ENCODE results near the gene INKA2. TPM values are rescaled to one million over a fixed set of nuclear protein-coding genes. Genes with fewer than 3 reads are reported as not detected.
A peak's percentile ranks its signal among the peaks of the same experiment; 100 is the strongest.

INKA2 gene
- total RNA-seq, 1 experiment from 2014 or later, result 12.3 TPM

- H2AFZ ChIP-seq (ENCODE audit: low read length), result no peak overlapping the region
- H3K4ac ChIP-seq (ENCODE audit: low read depth, low read length), result no peak overlapping the region
- H2AK5ac ChIP-seq (ENCODE audit: insufficient read length, low read length), result no peak overlapping the region
- H3T11ph ChIP-seq (ENCODE audit: low read length), result no peak overlapping the region
- Mint-ChIP-seq H3K27ac (peak overlapping the region in 1 of 3 experiments; percentile 1; a peak in 1 of 7 replicates), H3K36me3 (ENCODE audit: insufficient read depth in 1 of 3, low read depth in 3 of 3) (no peaks in the 10 kb centered on the region; a peak in 2 of 7 replicates), H3K4me3 (no peak overlapping the region), H3K4me1 (peaks cover 25 to 30% of the 10 kb centered on the region in 2 experiments), H3K9me3 (no peaks in the 10 kb centered on the region; a peak in 1 of 5 replicates), H3K27me3 (ENCODE audit: low read depth) (no peaks in the 10 kb centered on the region; the same call in 1 of the 2 replicates)
- no peak for DNase-seq
- H3K4me2 ChIP-seq (ENCODE audit: insufficient read depth, insufficient read length, low read length), result no peak overlapping the region
- no peak overlapping the region for H2BK12ac ChIP-seq (ENCODE audit: insufficient read length, low read depth, low read length)
- no peak overlapping the region for H2BK120ac ChIP-seq (ENCODE audit: low read depth, low read length, poor library complexity, severe bottlenecking)
- no peaks in the 10 kb centered on the region for H3K79me1 ChIP-seq (ENCODE audit: insufficient read depth, low read depth, low read length, poor library complexity, severe bottlenecking)
- WGBS (ENCODE audit: extremely low coverage, insufficient read length, low lambda C conversion rate), result no CpG with 5 or more reads among the region's 3 CpGs
- no peaks in the 10 kb centered on the region for H3K27me3 ChIP-seq (ENCODE audit: insufficient read depth, low read length)
- no peak overlapping the region for H4K8ac ChIP-seq (replicated peaks; ENCODE audit: insufficient read length, low read depth, low read length)
- H3K9ac ChIP-seq (ENCODE audit: extremely low read depth, insufficient read length, low read length), result no peak overlapping the region
- H3K27ac ChIP-seq (ENCODE audit: insufficient read length, low read depth, low read length), result no peak overlapping the region
- H3K23me2 ChIP-seq (ENCODE audit: insufficient read length, low read depth, low read length, poor library complexity, severe bottlenecking), result no peaks in the 10 kb centered on the region
- no peak overlapping the region for H3K14ac ChIP-seq (ENCODE audit: insufficient read depth, low read length)
- no peaks in the 10 kb centered on the region for H3K79me2 ChIP-seq (ENCODE audit: insufficient read depth, low read length)
- H2BK20ac ChIP-seq (ENCODE audit: low read depth, low read length, poor library complexity, severe bottlenecking), result no peak overlapping the region
- no peaks in the 10 kb centered on the region for H4K20me1 ChIP-seq (ENCODE audit: control insufficient read depth, insufficient read depth, insufficient read length)
- no peak overlapping the region for H3K18ac ChIP-seq (ENCODE audit: insufficient read length, low read depth, low read length)
- H3K23ac ChIP-seq (ENCODE audit: insufficient read length, low read depth, low read length), result no peak overlapping the region
- no peak overlapping the region for H2BK15ac ChIP-seq (ENCODE audit: low read depth, low read length)
- TF ChIP-seq CTCF (conservative IDR thresholded peaks at IDR 0.05), result no peak
- H2BK5ac ChIP-seq (ENCODE audit: insufficient read length, low read length), result no peak overlapping the region
- peaks cover 2% of the 10 kb centered on the region for H3K4me1 ChIP-seq (ENCODE audit: insufficient read depth, low read length)
- no peak overlapping the region for H4K5ac ChIP-seq (ENCODE audit: insufficient read length, low read depth, low read length)
- H3K56ac ChIP-seq (ENCODE audit: insufficient read length, low read depth, low read length), result no peak overlapping the region
- H4K91ac ChIP-seq (ENCODE audit: insufficient read length, low read depth, low read length), result no peak overlapping the region
- H3K9me3 ChIP-seq (ENCODE audit: control insufficient read depth, low read depth, low read length), result no peaks in the 10 kb centered on the region
Measured at GRCh38 chr1:111749628-111750027, 10.4 kb upstream of the INKA2 start.
